H9 (cell line): Measurements from ENCODE around the gene UBA5. TPM values are rescaled to one million over a fixed set of nuclear protein-coding genes. Genes with fewer than 3 reads are reported as not detected.

Source experiments
- DNase-seq: peaks from one replicate; pipeline ENCODE4 v3.0.0-alpha.2; 2017
- H2AFZ ChIP-seq: one replicate; pipeline ENCODE4 v1.6.1; 2013; ENCODE audit warnings: mild to moderate bottlenecking, low read length, control low read depth, moderate library complexity
- H2AK5ac ChIP-seq: 2 replicates; pipeline ENCODE4 v1.6.1; 2013; ENCODE audit warnings: low read length, control low read depth, mixed read lengths; ENCODE audit not compliant: insufficient read length
- H2BK120ac ChIP-seq: one replicate; pipeline ENCODE4 v1.6.1; 2013; ENCODE audit warnings: low read depth, mild to moderate bottlenecking, low read length, control low read depth, inconsistent platforms; ENCODE audit not compliant: poor library complexity, severe bottlenecking
- H2BK12ac ChIP-seq: 2 replicates; pipeline ENCODE4 v1.6.1; 2013; ENCODE audit warnings: low read length, control low read depth, mixed read lengths, low read depth; ENCODE audit not compliant: insufficient read length
- H2BK15ac ChIP-seq: 2 replicates; pipeline ENCODE4 v1.6.1; 2013; ENCODE audit warnings: low read depth, low read length, control low read depth
- H2BK20ac ChIP-seq: one replicate; pipeline ENCODE4 v1.6.1; 2013; ENCODE audit warnings: low read depth, mild to moderate bottlenecking, low read length, control low read depth, inconsistent platforms; ENCODE audit not compliant: poor library complexity, severe bottlenecking
- H2BK5ac ChIP-seq: 2 replicates; pipeline ENCODE4 v1.6.1; 2013; ENCODE audit warnings: low read length, control low read depth, mixed read lengths; ENCODE audit not compliant: insufficient read length
- H3K14ac ChIP-seq: 2 replicates; pipeline ENCODE4 v1.6.1; 2013; ENCODE audit warnings: low read length, control low read depth; ENCODE audit not compliant: insufficient read depth
- H3K18ac ChIP-seq: 2 replicates; pipeline ENCODE4 v1.6.1; 2013; ENCODE audit warnings: low read depth, mild to moderate bottlenecking, mixed read lengths, low read length, control low read depth; ENCODE audit not compliant: insufficient read length
- H3K23ac ChIP-seq: 2 replicates; pipeline ENCODE4 v1.6.1; 2013; ENCODE audit warnings: low read length, control low read depth, mixed read lengths, low read depth; ENCODE audit not compliant: insufficient read length
- H3K23me2 ChIP-seq: 2 replicates; pipeline ENCODE4 v1.6.1; 2013; ENCODE audit warnings: low read depth, mild to moderate bottlenecking, mixed read lengths, low read length, control low read depth; ENCODE audit not compliant: insufficient read length, poor library complexity, severe bottlenecking
- H3K27ac ChIP-seq: 2 replicates; pipeline ENCODE4 v1.5.1; 2013; ENCODE audit warnings: low read length, control low read depth, mixed read lengths, low read depth; ENCODE audit not compliant: insufficient read length
- H3K27me3 ChIP-seq: 2 replicates; pipeline ENCODE4 v1.6.1; 2013; ENCODE audit warnings: low read length, control low read depth, inconsistent platforms; ENCODE audit not compliant: insufficient read depth
- H3K4ac ChIP-seq: 2 replicates; pipeline ENCODE4 v1.6.1; 2013; ENCODE audit warnings: low read depth, mild to moderate bottlenecking, control low read depth, inconsistent platforms, low read length, moderate library complexity
- H3K4me1 ChIP-seq: 2 replicates; pipeline ENCODE4 v1.6.1; 2013; ENCODE audit warnings: low read length, control low read depth, inconsistent platforms; ENCODE audit not compliant: insufficient read depth
- H3K4me2 ChIP-seq: 2 replicates; pipeline ENCODE4 v1.6.1; 2013; ENCODE audit warnings: low read length, control low read depth, mixed read lengths; ENCODE audit not compliant: insufficient read length, insufficient read depth
- H3K56ac ChIP-seq: 2 replicates; pipeline ENCODE4 v1.6.1; 2013; ENCODE audit warnings: low read depth, mild to moderate bottlenecking, mixed read lengths, low read length, control low read depth; ENCODE audit not compliant: insufficient read length
- H3K79me1 ChIP-seq: 2 replicates; pipeline ENCODE4 v1.6.1; 2013; ENCODE audit warnings: low read depth, mild to moderate bottlenecking, moderate library complexity, low read length, control low read depth, inconsistent platforms; ENCODE audit not compliant: insufficient read depth, poor library complexity, severe bottlenecking
- H3K79me2 ChIP-seq: 2 replicates; pipeline ENCODE4 v1.6.1; 2013; ENCODE audit warnings: low read length, control low read depth, inconsistent platforms; ENCODE audit not compliant: insufficient read depth
- H3K9ac ChIP-seq: 2 replicates; pipeline ENCODE4 v1.6.1; 2013; ENCODE audit warnings: low read length, control low read depth, mixed read lengths; ENCODE audit not compliant: insufficient read length; ENCODE audit errors: extremely low read depth
- H3K9me3 ChIP-seq: one replicate; pipeline ENCODE4 v1.6.1; 2013; ENCODE audit warnings: low read depth, low read length, inconsistent platforms; ENCODE audit not compliant: control insufficient read depth
- H3T11ph ChIP-seq: one replicate; pipeline ENCODE4 v1.6.1; 2013; ENCODE audit warnings: mild to moderate bottlenecking, low read length, control low read depth, inconsistent platforms
- H4K20me1 ChIP-seq: one replicate; pipeline ENCODE4 v1.6.1; 2013; ENCODE audit not compliant: control insufficient read depth, insufficient read length, insufficient read depth
- H4K5ac ChIP-seq: 2 replicates; pipeline ENCODE4 v1.6.1; 2013; ENCODE audit warnings: low read depth, mild to moderate bottlenecking, mixed read lengths, low read length, control low read depth; ENCODE audit not compliant: insufficient read length
- H4K8ac ChIP-seq: replicated peaks from 2 replicates; pipeline ENCODE4 v1.6.1; 2013; ENCODE audit warnings: low read length, control low read depth, mixed read lengths, low read depth; ENCODE audit not compliant: insufficient read length
- H4K91ac ChIP-seq: 2 replicates; pipeline ENCODE4 v1.6.1; 2013; ENCODE audit warnings: low read depth, mild to moderate bottlenecking, moderate library complexity, mixed read lengths, low read length, control low read depth; ENCODE audit not compliant: insufficient read length
- H3K27ac Mint-ChIP-seq, 3 experiments: 2 replicates in 2 of 3; 3 replicates in 1 of 3; pipeline ENCODE4 v1.8.0; 2020 to 2021; ENCODE audit warnings: mixed read lengths in 3 of 3, mild to moderate bottlenecking in 1 of 3, moderate library complexity in 1 of 3
- H3K27me3 Mint-ChIP-seq: 2 replicates; pipeline ENCODE4 v1.8.0; 2021; ENCODE audit warnings: low read depth, mild to moderate bottlenecking, moderate library complexity, mixed read lengths
- H3K36me3 Mint-ChIP-seq, 3 experiments: 2 replicates in 2 of 3; 3 replicates in 1 of 3; pipeline ENCODE4 v1.8.0; 2020 to 2021; ENCODE audit warnings: low read depth in 3 of 3, mixed read lengths in 3 of 3; ENCODE audit not compliant: insufficient read depth in 1 of 3
- H3K4me1 Mint-ChIP-seq, 2 experiments: 2 replicates each; pipeline ENCODE4 v1.8.0; 2020; ENCODE audit warnings: mixed read lengths in 2 of 2
- H3K4me3 Mint-ChIP-seq, 2 experiments: 2 replicates in 1 of 2; 3 replicates in 1 of 2; pipeline ENCODE4 v1.8.0; 2020 to 2021; ENCODE audit warnings: mild to moderate bottlenecking in 2 of 2, mixed read lengths in 2 of 2, moderate library complexity in 1 of 2
- H3K9me3 Mint-ChIP-seq, 2 experiments: 2 replicates in 1 of 2; 3 replicates in 1 of 2; pipeline ENCODE4 v1.8.0; 2020; ENCODE audit warnings: mild to moderate bottlenecking in 2 of 2, mixed read lengths in 2 of 2, moderate library complexity in 1 of 2
- WGBS: extraction: QIAGEN DNeasy Blood & Tissue Kit; methylation state at CpG from one replicate; pipeline ENCODE4 v1.1.7; 2013; ENCODE audit warnings: missing lambda C conversion rate, low lambda C conversion rate, mixed read lengths; ENCODE audit not compliant: insufficient read length; ENCODE audit errors: extremely low coverage; 5-methylcytosine and 5-hydroxymethylcytosine counted together
- total RNA-seq: library from RNA; stranded (reverse); gene quantifications from 2 replicates; pipeline ENCODE4 v1.2.1, GENCODE V29; 2021
- TF ChIP-seq, protein P1 (sequence below): fragments of 200-600 bp; sonication (generic); conservative IDR thresholded peaks from 3 replicates; pipeline ENCODE4 v1.8.0; 2021; ENCODE audit warnings: antibody characterized with exemption, mild to moderate bottlenecking

UBA5 gene
- total RNA-seq, 1 experiment from 2014 or later = 37.7 TPM

DNA sequence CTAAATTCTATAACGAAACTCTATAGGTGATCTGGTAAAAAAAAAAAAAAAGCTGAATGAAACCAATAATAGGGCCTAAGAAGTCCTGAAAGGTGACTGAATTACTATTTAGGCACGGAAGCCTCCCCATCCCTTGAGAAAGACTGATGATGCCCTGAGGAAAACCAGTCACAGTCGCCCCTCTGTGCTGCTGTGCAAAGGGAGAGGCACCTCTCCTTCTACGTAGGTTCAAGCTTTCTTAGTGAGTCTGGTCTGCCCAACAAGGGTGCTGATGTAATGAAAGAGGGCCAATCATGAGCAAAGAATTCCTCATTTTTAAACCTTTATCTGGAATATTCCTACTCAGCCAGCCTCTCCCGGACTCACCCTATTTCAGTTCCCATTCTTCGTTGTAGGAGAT lies 50.2 kb downstream of the UBA5 start:
- H3K56ac ChIP-seq = no peak overlapping the region
- H3K4me1 ChIP-seq = no peaks in the 10 kb centered on the region
- H3K4me3 Mint-ChIP-seq = no peak overlapping the region
- no peak overlapping the region for H4K8ac ChIP-seq
- no peak overlapping the region for H2BK15ac ChIP-seq
- no peak overlapping the region for H3K4me2 ChIP-seq
- H2BK12ac ChIP-seq = no peak overlapping the region
- no peak overlapping the region for H2BK120ac ChIP-seq
- no peak overlapping the region for H2AK5ac ChIP-seq
- H3K4ac ChIP-seq = no peak overlapping the region
- H2AFZ ChIP-seq = no peak overlapping the region
- H3K79me1 ChIP-seq = no peaks in the 10 kb centered on the region
- no peaks in the 10 kb centered on the region for H3K23me2 ChIP-seq
- H3K9me3 ChIP-seq = no peaks in the 10 kb centered on the region
- no peak for DNase-seq
- WGBS = no CpG with 5 or more reads among the region's 6 CpGs
- no peaks in the 10 kb centered on the region for H3K9me3 Mint-ChIP-seq
- no peak overlapping the region for H3K23ac ChIP-seq
- no peak overlapping the region for H4K91ac ChIP-seq
- no peaks in the 10 kb centered on the region for H3K27me3 ChIP-seq
- H3K36me3 Mint-ChIP-seq = peaks cover 2 to 31% (median 21%) of the 10 kb centered on the region in 3 experiments; a peak in 5 of 7 replicates
- no peaks in the 10 kb centered on the region for H4K20me1 ChIP-seq
- no peaks in the 10 kb centered on the region for H3K4me1 Mint-ChIP-seq
- H2BK20ac ChIP-seq = no peak overlapping the region
- no peak overlapping the region for H3K14ac ChIP-seq
- TF ChIP-seq, protein P1, sequence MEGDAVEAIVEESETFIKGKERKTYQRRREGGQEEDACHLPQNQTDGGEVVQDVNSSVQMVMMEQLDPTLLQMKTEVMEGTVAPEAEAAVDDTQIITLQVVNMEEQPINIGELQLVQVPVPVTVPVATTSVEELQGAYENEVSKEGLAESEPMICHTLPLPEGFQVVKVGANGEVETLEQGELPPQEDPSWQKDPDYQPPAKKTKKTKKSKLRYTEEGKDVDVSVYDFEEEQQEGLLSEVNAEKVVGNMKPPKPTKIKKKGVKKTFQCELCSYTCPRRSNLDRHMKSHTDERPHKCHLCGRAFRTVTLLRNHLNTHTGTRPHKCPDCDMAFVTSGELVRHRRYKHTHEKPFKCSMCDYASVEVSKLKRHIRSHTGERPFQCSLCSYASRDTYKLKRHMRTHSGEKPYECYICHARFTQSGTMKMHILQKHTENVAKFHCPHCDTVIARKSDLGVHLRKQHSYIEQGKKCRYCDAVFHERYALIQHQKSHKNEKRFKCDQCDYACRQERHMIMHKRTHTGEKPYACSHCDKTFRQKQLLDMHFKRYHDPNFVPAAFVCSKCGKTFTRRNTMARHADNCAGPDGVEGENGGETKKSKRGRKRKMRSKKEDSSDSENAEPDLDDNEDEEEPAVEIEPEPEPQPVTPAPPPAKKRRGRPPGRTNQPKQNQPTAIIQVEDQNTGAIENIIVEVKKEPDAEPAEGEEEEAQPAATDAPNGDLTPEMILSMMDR = no peak
- no peak overlapping the region for H3K9ac ChIP-seq
- no peak overlapping the region for H4K5ac ChIP-seq
- H3K27ac ChIP-seq = no peak overlapping the region
- 0 out of 7 replicates have a peak overlapping the region, but pooled peaks of 1 of the 3 experiments have one; percentile 49 for H3K27ac Mint-ChIP-seq
- H2BK5ac ChIP-seq = no peak overlapping the region
- H3K79me2 ChIP-seq = no peaks in the 10 kb centered on the region
- H3K18ac ChIP-seq = no peak overlapping the region
- H3T11ph ChIP-seq = no peak overlapping the region
- H3K27me3 Mint-ChIP-seq = no peaks in the 10 kb centered on the region
